ENCODE results near the gene BCHE.

The BCHE gene

DNA sequence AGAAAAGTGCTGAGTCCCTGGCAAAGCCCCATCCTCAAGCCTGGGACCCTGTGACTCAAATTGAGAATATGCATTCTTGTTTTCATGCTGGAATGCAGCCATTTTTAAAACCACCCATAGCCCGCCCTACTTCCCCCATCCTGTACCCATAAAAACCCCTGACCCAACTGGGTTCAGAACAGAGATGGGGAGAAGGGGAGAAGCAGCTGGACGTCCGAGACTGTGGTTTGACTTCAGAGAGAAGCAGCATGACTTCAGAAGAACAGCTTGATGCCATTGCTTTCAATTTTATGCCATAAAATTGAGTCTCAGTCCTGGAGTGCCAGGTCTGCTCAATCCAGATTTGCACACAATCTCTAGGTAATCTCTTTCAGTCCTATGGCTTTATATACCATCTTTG, 78.2 kb downstream of the BCHE start:
- no peak for TF ChIP-seq CTCF (IDR thresholded peaks at IDR 0.05; ENCODE audit: insufficient read depth, missing control alignments)
- FAIRE-seq, result no peak

GRCh38 chr3:165755571-165755970, 81.7 kb downstream of the BCHE start:
- no peak for TF ChIP-seq CTCF (IDR thresholded peaks at IDR 0.05; ENCODE audit: insufficient read depth, missing control alignments)
- FAIRE-seq (no peak), DNase-seq (ENCODE audit: insufficient read length, low spot score) (no peak)

More for the DNA sequence above, 78.2 kb downstream of the BCHE start:
- DNase-seq (ENCODE audit: insufficient read length, low spot score), result no peak

- no peak for TF ChIP-seq CTCF (IDR thresholded peaks at IDR 0.05; ENCODE audit: insufficient read depth, missing control alignments)
- FAIRE-seq (no peak), DNase-seq (ENCODE audit: insufficient read length, low spot score) (no peak)
Observed at GRCh38 chr3:165754219-165755007, 82.8 kb downstream of the BCHE start.

DNA sequence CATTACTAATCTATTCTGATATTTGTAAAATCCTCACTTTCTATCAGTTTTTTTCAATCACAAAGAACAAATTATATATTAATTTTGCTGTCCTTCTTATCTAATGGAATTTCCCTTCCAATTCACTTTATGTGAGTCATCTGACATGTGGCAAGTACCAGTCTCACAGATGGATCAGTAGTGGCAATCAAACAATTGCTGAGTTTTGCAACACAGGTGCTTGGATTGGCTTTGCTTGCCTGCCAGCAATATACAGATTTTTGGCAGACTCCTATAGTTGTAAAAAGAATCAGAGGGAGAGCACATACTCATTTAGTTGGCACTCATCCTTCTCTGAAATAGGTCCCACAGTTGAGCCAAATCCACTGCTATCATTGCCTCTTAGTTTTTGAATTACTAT, 83.7 kb downstream of the BCHE start:
- FAIRE-seq, result no peak

DNA sequence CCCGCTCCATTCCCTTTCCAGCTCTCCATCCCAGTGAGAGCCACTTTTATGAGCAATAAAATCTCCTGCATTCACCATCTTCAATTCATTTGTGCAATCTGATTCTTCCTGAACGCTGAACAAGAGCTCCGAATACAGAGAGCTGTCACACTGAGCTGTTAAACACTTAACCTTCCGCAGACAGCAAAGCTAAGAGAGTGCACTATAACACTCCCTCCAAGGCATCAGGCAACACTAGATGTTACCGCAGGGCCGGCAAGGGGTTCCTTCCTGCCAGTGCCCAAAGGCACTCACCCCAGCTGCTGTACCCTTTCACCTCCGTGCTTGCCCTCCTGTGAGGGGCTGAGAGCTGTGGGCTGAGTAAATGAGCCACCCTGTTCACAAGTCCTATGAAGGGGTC, 85.6 kb downstream of the BCHE start:
- no peak for FAIRE-seq
- DNase-seq (ENCODE audit: insufficient read length, low spot score), result no peak
- TF ChIP-seq CTCF (IDR thresholded peaks at IDR 0.05; ENCODE audit: insufficient read depth, missing control alignments), result no peak

More for the DNA sequence above, 83.7 kb downstream of the BCHE start:
- TF ChIP-seq CTCF (IDR thresholded peaks at IDR 0.05; ENCODE audit: insufficient read depth, missing control alignments), result no peak
- DNase-seq (ENCODE audit: insufficient read length, low spot score), result no peak

- DNase-seq (ENCODE audit: insufficient read length, low spot score) (no peak), FAIRE-seq (no peak)
- TF ChIP-seq CTCF (IDR thresholded peaks at IDR 0.05; ENCODE audit: insufficient read depth, missing control alignments), result no peak
Observed at GRCh38 chr3:165749821-165750220, 87.4 kb downstream of the BCHE start.

- FAIRE-seq, result no peak
Observed at GRCh38 chr3:165749241-165749640, 88.0 kb downstream of the BCHE start.

More at GRCh38 chr3:165749241-165749640, 88.0 kb downstream of the BCHE start:
- no peak for DNase-seq (ENCODE audit: insufficient read length, low spot score)
- no peak for TF ChIP-seq CTCF (IDR thresholded peaks at IDR 0.05; ENCODE audit: insufficient read depth, missing control alignments)
